Upper lobe of left lung (tissue), 6 donors: ENCODE data around the gene FAM120B. TPM values are rescaled to one million over a fixed set of nuclear protein-coding genes. Genes with fewer than 3 reads are reported as not detected.

Experiments used
- ATAC-seq, 2 donors: fragments of 200-7000 bp; cut with Tn5 transposase; one replicate each; pipeline ENCODE4 v1.9.1; 2022; ENCODE audit warnings: mild to moderate bottlenecking in 2 of 2, moderate library complexity in 2 of 2; ENCODE audit not compliant: low FRiP score in 2 of 2
- DNase-seq, 2 donors: peaks; one replicate each; pipeline ENCODE4 v3.0.0-alpha.2; 2019 to 2020
- H3K27ac ChIP-seq, 4 donors: fragments of 200-600 bp; sonication (generic); one replicate each; pipeline ENCODE4 v1.5.1; 2016 to 2019
- H3K27me3 ChIP-seq, 4 donors: fragments of 200-600 bp; sonication (generic); one replicate each; pipeline ENCODE4 v1.5.1; 2017 to 2019
- H3K36me3 ChIP-seq, 4 donors: fragments of 200-600 bp; sonication (generic); one replicate each; pipeline ENCODE4 v1.5.1; 2016 to 2019
- H3K4me1 ChIP-seq, 4 donors: fragments of 200-600 bp; sonication (generic); one replicate each; pipeline ENCODE4 v1.5.1; 2018 to 2019
- H3K4me3 ChIP-seq, 4 donors: fragments of 200-600 bp; sonication (generic); one replicate each; pipeline ENCODE4 v1.5.1; 2017 to 2019; ENCODE audit warnings: mild to moderate bottlenecking in 2 of 4, moderate library complexity in 1 of 4
- H3K9me3 ChIP-seq, 4 donors: fragments of 200-600 bp; sonication (generic); one replicate each; pipeline ENCODE4 v1.5.1; 2018 to 2019
- CTCF ChIP-seq, 6 experiments: fragments of 450-650 bp in 4 of 6; fragments of 200-600 bp in 2 of 6; sonication (generic) in 2 of 6; IDR thresholded peaks; one replicate each; pipeline ENCODE4 v1.5.1; 2016 to 2019; ENCODE audit warnings: antibody characterized with exemption in 6 of 6
- EP300 ChIP-seq, 4 donors: sonication (generic); formaldehyde crosslinking; IDR thresholded peaks; one replicate each; pipeline ENCODE4 v1.5.1; 2017; ENCODE audit warnings: antibody characterized with exemption in 4 of 4, control low read depth in 2 of 4
- POLR2A ChIP-seq, 4 donors: fragments of 450-650 bp; IDR thresholded peaks; one replicate each; pipeline ENCODE4 v1.5.1; 2016 to 2017; ENCODE audit warnings: antibody characterized with exemption in 4 of 4, mild to moderate bottlenecking in 2 of 4
- POLR2AphosphoS5 ChIP-seq, 2 donors: sonication (generic); formaldehyde crosslinking; IDR thresholded peaks; one replicate each; pipeline ENCODE4 v1.5.1; 2017; ENCODE audit warnings: antibody characterized with exemption in 2 of 2
- WGBS, 2 donors: methylation state at CpG; one replicate each; pipeline ENCODE4 v1.1.5; 2017 to 2018; 5-methylcytosine and 5-hydroxymethylcytosine counted together
- total RNA-seq, 6 donors: library from RNA; depleted of rRNA in 4 of 6; stranded (reverse); fragments of >200 nt in 4 of 6; gene quantifications; one replicate each; pipeline versions ENCODE4 v1.1.0 to v1.2.1, GENCODE V29; 2016 to 2021
- donor health status: DM: no; HTN: no; CAD: no; lungs with moderate emphysema.
- donor health status: DM: no; HTN: yes; CAD: no; lungs with severe emphysema.

FAM120B gene
- total RNA-seq, 6 donors from 2014 or later, result 20.1 to 51.3 (median 28.3) TPM

- no peak for DNase-seq
- H3K4me3 ChIP-seq, result no peak overlapping the region
- no peak for TF ChIP-seq CTCF (IDR thresholded peaks at IDR 0.05)
- no peak for TF ChIP-seq EP300 (IDR thresholded peaks at IDR 0.05)
- TF ChIP-seq POLR2AphosphoS5 (IDR thresholded peaks at IDR 0.05), result no peak
- TF ChIP-seq POLR2A (IDR thresholded peaks at IDR 0.05), result no peak
- peak overlapping the region in 1 of 4 donors; percentile 35 for H3K27ac ChIP-seq
- no peaks in the 10 kb centered on the region for H3K27me3 ChIP-seq
- peaks cover 0 to 77% (median 49%) of the 10 kb centered on the region in 4 donors for H3K36me3 ChIP-seq
- peaks cover 0 to 5% (median 0%) of the 10 kb centered on the region in 4 donors for H3K4me1 ChIP-seq
- no peaks in the 10 kb centered on the region for H3K9me3 ChIP-seq
- ATAC-seq, result no peak
- WGBS, 2 donors, result 70 to 71% methylated on average over 5 of the region's 5 CpGs
These were observed 53.9 kb downstream of the FAM120B start for GRCh38 chr6:170360476-170360875.

- H3K4me1 ChIP-seq, result peaks cover 0 to 12% (median 0%) of the 10 kb centered on the region in 4 donors
- TF ChIP-seq POLR2AphosphoS5 (IDR thresholded peaks at IDR 0.05), result no peak
- TF ChIP-seq EP300 (IDR thresholded peaks at IDR 0.05), result no peak
- no peak for TF ChIP-seq POLR2A (IDR thresholded peaks at IDR 0.05)
- TF ChIP-seq CTCF (IDR thresholded peaks at IDR 0.05), result no peak
- no peak overlapping the region for H3K27ac ChIP-seq
- H3K36me3 ChIP-seq, result peaks cover 0 to 77% (median 49%) of the 10 kb centered on the region in 4 donors
- 95 to 98% methylated on average over 3 of the region's 3 CpGs for WGBS, 2 donors
- DNase-seq, result no peak
- ATAC-seq, result no peak
- H3K9me3 ChIP-seq, result no peaks in the 10 kb centered on the region
- no peaks in the 10 kb centered on the region for H3K27me3 ChIP-seq
- H3K4me3 ChIP-seq, result no peak overlapping the region
These were observed 54.8 kb downstream of the FAM120B start for GRCh38 chr6:170361335-170361734.

GRCh38 chr6:170362121-170362520 is 55.6 kb downstream of the FAM120B start:
- WGBS, 2 donors, result 92 to 93% methylated on average over 1 of the region's 1 CpG
- TF ChIP-seq POLR2A (IDR thresholded peaks at IDR 0.05) (no peak), EP300 (IDR thresholded peaks at IDR 0.05) (no peak)
- Histone ChIP-seq H3K4me3 (no peak overlapping the region), H3K4me1 (peaks cover 0 to 12% (median 0%) of the 10 kb centered on the region in 4 donors), H3K27me3 (no peaks in the 10 kb centered on the region), H3K27ac (no peak overlapping the region), H3K9me3 (no peaks in the 10 kb centered on the region), H3K36me3 (peaks cover 0 to 75% (median 48%) of the 10 kb centered on the region in 4 donors)
- ATAC-seq, result no peak
- no peak for DNase-seq

- Histone ChIP-seq H3K4me1 (peaks cover 0 to 12% (median 0%) of the 10 kb centered on the region in 4 donors), H3K27me3 (no peaks in the 10 kb centered on the region), H3K36me3 (peaks cover 0 to 65% (median 42%) of the 10 kb centered on the region in 4 donors), H3K9me3 (no peaks in the 10 kb centered on the region), H3K27ac (no peak overlapping the region), H3K4me3 (no peak overlapping the region)
- DNase-seq (peak in 1 of 2 donors; percentile 15), ATAC-seq (no peak)
- 96 to 99% methylated on average over 5 of the region's 5 CpGs for WGBS, 2 donors
- TF ChIP-seq POLR2A (IDR thresholded peaks at IDR 0.05), result no peak
- TF ChIP-seq EP300 (IDR thresholded peaks at IDR 0.05), result no peak
- TF ChIP-seq CTCF (IDR thresholded peaks at IDR 0.05), result no peak
- TF ChIP-seq POLR2AphosphoS5 (IDR thresholded peaks at IDR 0.05), result no peak
These were observed 56.7 kb downstream of the FAM120B start for GRCh38 chr6:170363255-170363654.

- H3K27ac ChIP-seq, result no peak overlapping the region
These were observed 58.6 kb downstream of the FAM120B start for GRCh38 chr6:170365121-170365520.

More at GRCh38 chr6:170365121-170365520, 58.6 kb downstream of the FAM120B start:
- ATAC-seq (no peak), DNase-seq (no peak)
- TF ChIP-seq POLR2A (IDR thresholded peaks at IDR 0.05) (no peak), EP300 (IDR thresholded peaks at IDR 0.05) (no peak), CTCF (IDR thresholded peaks at IDR 0.05) (no peak), POLR2AphosphoS5 (IDR thresholded peaks at IDR 0.05) (no peak)
- no peaks in the 10 kb centered on the region for H3K27me3 ChIP-seq
- H3K4me3 ChIP-seq, result no peak overlapping the region
- no peaks in the 10 kb centered on the region for H3K9me3 ChIP-seq
- 89 to 94% methylated on average over 4 of the region's 4 CpGs for WGBS, 2 donors
- H3K36me3 ChIP-seq, result peaks cover 0 to 46% (median 33%) of the 10 kb centered on the region in 4 donors
- H3K4me1 ChIP-seq, result peaks cover 0 to 12% (median 0%) of the 10 kb centered on the region in 4 donors
